DMS53 (cell line): Measurements from ENCODE around the gene SH3BGR.
"Not testable (repeated sequence)": the region's sequence is repeated elsewhere in the genome, so short reads cannot be mapped to it uniquely, and the experiment has no call there.

ENCODE experiments used
- DNase-seq: peaks from one replicate; lab custom pipeline; 2025; lab: John Stamatoyannopoulos, UW

The SH3BGR gene

GRCh38 chr21:39515684-39516472, 64.1 kb downstream of the SH3BGR start:
- no peak for DNase-seq

GRCh38 chr21:39518055-39518846, 66.5 kb downstream of the SH3BGR start:
- DNase-seq = peak; percentile 87

DNA sequence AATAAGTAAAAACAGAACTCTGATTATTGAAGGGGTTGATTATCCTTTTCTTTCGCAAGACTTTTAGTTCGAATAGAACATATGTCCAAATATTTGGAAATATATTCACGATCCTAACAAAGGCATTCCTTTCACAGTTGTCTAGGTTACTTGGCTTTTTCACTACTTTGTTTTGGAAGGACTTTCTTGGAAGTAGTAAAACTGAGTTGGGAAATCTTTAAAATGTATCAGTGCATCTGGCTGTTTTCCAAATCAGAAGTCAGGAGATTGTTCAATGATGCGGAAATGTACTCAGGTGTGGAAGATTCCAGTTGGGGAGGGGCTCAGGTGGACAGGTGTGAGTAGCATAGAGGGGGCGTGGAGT, 67.1 kb downstream of the SH3BGR start:
- no peak for DNase-seq

- no peak for DNase-seq
Observed at GRCh38 chr21:39519835-39520234, 68.1 kb downstream of the SH3BGR start.

- no peak for DNase-seq
Observed at GRCh38 chr21:39523399-39523798, 71.6 kb downstream of the SH3BGR start.

DNA sequence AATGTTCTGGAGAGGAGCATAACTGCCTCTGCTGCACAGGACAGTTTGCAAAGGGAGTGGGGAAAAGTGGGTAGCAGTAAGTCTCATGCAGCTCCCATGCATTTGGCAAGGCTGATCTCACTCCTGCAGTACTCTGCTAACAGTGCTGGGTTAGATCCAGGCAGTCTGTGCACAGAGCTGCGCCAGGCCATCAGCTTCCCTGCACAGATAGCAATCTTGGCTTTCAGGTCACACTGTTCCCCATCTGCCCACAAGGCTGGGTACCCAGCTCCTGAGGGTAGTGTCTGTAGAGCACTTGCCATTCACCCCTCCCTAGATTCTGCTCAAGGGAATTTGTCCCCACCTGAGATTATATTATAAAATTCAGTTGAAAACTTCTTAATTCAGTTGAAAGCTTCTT, 72.1 kb downstream of the SH3BGR start:
- DNase-seq = no peak

- peak; percentile 25 for DNase-seq
Observed at GRCh38 chr21:39525129-39525528, 73.4 kb downstream of the SH3BGR start.

DNA sequence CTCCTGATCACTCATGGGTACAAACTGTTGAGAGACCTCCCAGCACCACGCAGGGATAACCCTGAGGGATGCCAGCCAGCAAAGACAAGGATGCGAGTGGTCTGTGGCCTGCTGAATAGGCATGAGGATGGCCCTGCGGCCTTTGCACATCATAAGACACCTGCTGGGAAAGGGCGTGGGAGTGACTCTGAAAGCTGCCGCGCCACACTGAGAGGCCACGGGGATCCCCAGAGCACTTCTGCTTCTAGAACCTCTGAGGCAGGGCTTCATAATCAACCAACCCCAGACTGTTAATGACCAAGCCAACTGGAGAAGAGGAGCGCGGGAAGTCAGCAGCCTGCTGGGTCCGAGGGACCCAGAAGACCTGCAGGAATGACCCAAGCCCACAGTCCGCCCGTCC, 73.8 kb downstream of the SH3BGR start:
- DNase-seq = no peak

GRCh38 chr21:39527067-39527595, 75.4 kb downstream of the SH3BGR start:
- DNase-seq = no peak

DNA sequence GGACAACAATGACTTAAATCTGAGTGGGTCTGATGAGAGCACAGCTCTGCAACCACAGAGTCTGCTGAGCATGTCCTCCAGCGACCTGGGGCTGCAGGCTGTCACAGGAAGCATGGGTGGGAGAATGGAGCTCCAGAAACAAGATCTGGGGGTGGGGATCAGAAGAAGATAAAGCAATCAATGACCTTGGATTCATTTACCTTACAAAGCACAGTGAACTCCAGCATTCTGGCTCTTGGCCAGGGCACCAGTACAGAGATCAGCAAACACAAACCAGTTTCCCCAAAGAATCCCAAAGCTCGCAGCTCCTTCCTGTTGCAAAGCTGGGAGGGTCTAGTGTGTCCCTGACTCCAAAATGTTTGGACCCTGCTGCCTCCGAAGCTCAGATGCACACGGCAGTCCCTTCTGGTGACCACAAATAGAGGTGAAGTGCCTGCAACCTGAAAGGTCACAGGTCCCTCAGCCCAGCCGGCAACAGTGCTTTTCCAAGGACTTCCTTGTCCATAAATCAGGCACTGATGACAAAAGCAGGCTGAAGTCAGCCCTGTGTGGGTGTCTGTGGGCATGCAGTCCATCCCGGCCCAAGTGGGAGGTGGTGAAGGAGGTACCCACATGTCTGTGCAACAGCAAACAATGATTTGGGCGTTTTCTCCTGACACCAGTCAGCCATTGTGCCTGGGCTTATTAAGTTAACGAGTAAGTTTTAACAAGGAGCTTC, 76.1 kb downstream of the SH3BGR start:
- peak; percentile 74 for DNase-seq

DNA sequence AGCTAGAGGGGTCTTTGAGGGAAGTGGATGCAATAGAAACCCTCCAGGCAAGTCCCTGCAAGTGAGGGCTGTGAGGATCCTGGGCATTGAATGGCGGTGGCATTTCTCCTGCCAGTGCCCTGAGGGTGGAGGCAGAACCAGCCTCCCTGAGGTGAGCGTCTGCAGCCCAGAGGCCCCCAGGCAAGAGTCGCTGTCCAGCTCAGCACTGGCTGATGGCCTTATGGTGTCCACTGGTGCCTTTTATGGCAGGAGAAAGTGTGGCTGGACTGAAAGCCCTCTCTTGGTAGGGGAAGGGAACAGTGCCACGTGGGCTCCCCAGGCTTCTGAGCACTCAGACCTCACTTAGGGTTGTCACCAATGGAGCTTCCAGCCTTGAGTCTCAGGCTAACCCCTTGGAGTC, 77.3 kb downstream of the SH3BGR start:
- DNase-seq = peak; percentile 4

GRCh38 chr21:39531064-39531463, 79.3 kb downstream of the SH3BGR start:
- DNase-seq = peak; percentile 16

DNA sequence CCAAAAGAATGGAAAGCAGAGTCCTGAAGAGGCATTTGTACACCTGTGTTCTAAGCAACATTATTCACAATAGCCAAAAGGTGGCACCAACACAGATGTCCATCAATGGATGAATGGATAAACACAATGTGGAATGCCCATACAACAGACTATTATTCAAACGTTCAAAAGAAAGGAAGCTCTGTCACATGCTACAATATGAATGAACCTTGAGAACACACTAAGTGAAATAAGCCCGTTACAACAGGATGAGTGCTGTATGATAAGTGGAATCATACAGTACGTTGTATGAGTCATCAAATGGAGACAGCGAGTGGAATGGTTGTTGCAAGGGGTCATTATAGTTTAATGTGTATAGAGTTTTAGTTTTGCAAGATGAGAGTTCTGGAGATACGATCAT, 80.1 kb downstream of the SH3BGR start:
- peak; percentile 67 for DNase-seq

DNA sequence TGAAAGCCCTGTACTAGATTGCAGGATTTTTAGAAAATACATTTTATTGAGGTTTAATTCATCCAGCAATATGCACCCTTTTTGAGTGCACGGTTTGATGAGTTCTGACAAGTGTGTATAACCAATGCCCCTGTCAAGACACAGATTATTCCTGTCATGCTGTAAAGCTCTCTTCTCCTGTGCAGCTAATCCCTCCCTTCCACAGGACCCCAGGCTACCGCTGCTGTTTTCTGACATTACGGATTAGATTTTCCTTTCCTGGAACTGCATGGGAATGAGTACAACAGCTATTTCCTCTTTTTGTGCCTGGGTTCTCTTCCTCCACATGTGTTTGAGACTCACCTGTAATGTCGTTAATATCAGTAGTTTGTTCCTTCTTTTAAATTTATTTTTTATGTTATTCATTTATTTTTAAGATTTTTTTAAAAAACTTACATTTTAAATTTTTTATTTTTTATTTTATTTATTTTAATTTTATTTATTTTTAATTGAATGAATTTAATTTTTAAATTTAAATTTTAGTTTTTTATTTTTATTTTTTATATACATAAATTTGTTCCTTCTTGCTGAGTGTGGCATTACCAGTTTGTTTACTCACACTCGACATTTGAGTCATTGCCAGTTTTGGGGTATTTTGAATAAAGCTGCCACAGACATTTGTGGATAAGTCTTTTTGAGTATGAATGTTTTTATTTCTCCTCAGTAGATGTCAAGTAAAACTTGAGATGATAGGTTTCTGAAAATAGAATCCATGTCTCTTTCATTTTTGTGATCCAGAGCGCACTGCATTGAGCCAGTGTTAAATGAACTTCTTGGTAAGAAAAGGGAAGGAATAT, 82.0 kb downstream of the SH3BGR start:
- peak; percentile 22 for DNase-seq

DNA sequence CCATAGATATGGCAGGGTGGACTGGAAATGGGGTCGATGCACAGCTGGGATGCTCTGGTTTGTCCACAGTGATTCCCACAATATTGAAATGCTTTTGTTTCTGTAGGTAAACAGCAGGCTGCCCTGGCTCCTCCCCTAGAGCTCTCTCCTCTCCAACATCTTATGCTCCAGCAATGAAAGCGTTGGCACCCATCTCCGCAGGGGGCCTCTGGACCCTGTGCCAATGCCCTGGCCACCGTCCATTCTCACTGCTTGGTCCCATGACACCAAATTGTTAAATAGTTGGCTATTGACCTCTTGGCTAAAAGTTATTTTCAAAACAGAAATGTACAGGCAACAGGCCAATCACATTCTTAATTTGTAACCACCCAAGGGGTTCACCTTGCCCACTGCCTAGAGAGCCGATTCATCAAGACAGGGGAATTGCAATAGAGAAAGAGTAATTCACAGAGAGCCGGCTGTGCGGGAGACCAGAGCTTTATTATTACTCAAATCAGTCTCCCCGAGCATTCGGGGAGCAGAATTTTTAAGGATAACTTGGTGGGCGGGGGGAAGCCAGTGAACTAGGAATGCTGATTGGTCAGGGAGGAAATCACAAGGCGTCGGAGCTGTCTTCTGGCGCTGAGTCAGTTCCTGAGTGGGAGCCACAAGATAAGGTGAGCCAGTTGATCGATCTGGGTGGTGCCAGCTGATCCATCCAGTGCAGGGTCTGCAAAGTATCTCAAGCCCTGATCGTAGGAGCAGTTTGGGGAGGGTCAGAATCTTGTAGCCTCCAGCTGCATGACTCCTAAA, 84.1 kb downstream of the SH3BGR start:
- no peak for DNase-seq

GRCh38 chr21:39536835-39537234, 85.1 kb downstream of the SH3BGR start:
- no peak for DNase-seq

DNA sequence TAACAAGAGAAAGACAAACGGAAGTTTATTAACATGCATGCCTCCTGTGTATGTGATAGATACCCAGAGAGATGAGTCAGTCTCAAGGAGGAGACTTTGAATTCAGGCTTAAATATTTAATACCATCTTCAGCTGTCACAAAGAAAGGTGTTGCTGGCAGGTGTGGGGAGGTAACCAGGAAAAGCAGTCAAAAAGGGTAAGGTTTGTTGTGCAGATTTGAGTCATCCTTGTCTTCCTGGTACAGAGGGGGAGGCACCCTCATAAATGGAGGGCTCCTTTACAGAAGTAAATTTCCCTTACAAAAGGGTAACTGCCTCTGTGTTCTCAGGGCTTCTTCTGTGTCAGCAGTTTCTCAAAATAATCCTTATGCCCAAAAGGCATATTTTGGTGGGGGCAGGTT, 85.8 kb downstream of the SH3BGR start:
- peak; percentile 39 for DNase-seq

DNA sequence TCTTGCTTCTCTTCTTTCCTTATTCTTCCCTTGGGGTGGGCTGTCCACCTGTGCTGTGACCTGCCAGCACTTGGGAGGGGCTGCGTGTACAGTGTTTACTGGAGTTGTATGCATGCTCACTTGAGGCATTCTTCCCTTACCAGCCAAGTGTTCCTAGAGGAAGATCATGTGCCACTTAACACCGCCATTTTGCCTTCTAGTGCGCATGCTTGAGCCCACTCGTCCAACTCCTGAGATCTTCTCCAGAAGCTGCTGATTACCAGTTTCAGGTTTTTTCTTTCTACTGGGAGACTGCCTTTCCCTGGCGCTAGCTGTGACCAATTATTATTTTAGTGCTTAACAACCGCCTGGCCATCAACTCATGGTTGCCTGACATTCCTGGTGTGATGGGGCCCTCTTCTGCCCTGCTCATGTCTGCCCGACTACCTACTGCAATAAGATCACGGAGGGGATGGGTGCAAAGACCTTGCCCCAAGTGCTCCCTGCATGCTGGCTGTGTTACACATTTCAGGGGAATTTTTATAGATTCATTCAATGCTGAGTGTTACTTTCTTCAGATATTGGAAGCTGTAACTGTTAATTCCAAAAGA, 86.8 kb downstream of the SH3BGR start:
- no peak for DNase-seq

DNA sequence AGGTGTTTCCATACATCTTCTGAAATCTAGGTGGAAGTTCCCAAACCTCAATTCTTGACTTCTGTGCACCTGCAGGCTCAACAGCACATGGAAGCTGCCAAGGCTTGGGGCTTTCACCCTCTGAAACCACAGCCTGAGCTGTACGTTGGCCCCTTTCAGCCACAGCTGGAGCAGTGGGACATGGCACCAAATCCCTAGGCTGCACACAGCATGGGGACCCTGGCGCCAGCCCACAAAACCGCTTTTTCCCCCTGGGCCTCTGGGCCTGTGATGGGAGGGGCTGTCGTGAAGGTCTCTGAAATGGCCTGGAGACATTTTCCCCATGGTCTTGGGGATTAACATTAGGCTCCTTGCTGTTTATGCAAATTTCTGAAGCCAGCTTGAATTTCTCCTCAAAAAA, 88.6 kb downstream of the SH3BGR start:
- DNase-seq = not testable (repeated sequence)

DNA sequence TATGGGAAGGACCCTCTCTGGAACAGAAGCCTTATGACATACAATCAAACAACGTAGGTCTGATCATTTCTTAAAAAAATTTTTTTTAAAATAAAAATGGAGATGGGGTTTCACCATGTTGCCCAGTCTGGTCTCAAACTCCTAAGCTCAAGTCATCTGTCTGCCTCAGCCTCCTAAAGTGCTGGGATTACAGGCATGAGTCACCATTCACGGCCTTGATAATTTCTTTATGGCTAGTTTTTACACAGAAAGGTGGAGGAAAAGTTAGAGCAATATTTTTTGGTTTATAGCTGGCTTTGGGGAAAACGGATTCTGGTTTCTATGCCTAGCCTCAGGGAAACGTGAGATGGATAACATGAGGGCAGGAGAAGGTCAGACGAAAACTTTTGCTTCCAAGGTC, 91.0 kb downstream of the SH3BGR start:
- DNase-seq = no peak
